ENCODE measurements around the gene ACAP1. TPM values are rescaled to one million over a fixed set of nuclear protein-coding genes. Genes with fewer than 3 reads are reported as not detected.
"Not testable (repeated sequence)": the region's sequence is repeated elsewhere in the genome, so short reads cannot be mapped to it uniquely, and the experiment has no call there.

The ACAP1 gene
- total RNA-seq, 2 donors from 2014 or later = 4.1 to 9.0 TPM

DNA sequence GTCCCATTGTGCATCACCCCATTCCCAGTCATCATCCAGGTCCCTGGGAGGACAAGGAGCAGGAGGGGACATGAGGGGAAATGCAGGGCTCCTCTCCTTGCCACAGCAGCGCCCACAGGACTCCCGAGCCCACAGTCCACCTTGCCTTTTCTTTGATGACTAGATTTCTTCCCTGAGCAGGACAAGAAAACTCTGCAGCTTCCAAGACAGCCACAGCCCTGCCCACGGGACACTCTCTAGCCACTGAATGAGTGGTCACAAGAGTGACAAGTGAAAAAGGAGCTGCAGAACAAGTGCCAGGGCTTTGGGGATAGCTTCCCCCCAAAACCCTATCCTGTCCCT is 11.9 kb upstream of the ACAP1 start:
- DNase-seq = no peak
- intact Hi-C loops (cut with DNase I, micrococcal nuclease) = no loop called here
- ATAC-seq = no peak

DNA sequence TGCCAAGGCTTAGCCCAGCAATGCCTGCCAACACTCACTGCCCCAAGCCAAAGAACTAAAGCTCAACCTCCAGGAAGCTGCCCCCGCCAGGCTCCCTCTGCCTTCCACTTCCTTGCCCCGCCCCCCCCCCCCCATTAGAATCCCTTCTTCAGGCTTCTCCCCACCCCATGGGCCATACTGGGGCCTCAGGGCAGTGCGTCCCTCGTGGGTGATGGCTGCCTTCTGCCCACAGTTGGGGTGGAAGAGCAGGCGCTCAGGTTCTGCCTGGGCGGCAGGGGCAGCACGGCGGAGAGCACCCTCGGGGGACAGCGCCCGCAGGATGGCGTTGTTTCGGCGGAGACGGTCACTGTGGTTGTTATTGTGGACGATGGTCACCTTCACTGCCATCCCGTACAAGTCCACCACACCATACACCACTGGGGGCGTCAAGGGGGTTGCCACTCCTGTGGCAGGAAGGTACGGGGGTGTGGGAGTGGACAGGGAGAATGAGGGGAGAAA is 11.2 kb upstream of the ACAP1 start:
- DNase-seq (no peak), ATAC-seq (no peak)
- intact Hi-C loops (cut with DNase I, micrococcal nuclease) = no loop called here

DNA sequence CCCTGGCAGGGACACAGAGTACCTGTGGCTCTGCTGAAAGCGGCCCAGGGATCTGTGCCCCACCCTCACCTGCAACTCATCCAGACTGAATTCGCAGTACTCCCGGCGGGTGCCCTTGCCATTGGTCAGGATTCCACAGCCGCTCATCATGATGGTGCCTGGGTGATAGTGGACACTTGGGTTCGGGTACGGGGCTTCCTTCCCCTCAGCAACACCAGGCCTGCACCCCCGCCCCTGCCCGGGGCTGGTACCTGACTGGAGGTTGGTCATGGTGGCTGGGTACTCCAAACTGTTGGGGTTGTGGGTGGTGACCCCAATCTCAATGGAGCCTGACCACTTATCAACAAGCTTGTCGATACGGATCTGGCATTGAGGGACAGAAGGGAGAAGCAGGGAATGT is 10.1 kb upstream of the ACAP1 start:
- no peak for DNase-seq
- intact Hi-C loops (cut with DNase I, micrococcal nuclease) = no loop called here
- no peak for ATAC-seq

DNA sequence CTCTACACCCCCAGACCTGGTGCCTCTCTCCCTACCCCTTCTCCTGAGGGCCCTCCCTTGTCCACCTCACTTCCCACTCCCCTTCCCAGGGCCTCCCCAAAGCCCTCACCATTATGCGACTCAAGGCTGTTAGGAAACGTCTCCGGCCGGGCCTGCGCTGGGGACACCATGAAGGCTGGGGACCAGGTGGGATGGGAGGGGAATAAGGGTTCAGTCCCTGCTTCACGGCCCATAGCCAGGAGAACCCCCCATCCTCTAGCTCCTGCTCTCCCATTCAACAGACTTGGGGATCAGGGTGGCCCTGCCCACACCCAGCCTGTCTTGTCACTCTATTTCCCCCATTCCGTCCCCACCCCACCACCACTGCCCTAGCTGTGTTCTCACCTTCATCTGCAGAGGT is 9.3 kb upstream of the ACAP1 start:
- ATAC-seq (no peak), DNase-seq (no peak)
- intact Hi-C loops (cut with DNase I, micrococcal nuclease) = no loop called here

DNA sequence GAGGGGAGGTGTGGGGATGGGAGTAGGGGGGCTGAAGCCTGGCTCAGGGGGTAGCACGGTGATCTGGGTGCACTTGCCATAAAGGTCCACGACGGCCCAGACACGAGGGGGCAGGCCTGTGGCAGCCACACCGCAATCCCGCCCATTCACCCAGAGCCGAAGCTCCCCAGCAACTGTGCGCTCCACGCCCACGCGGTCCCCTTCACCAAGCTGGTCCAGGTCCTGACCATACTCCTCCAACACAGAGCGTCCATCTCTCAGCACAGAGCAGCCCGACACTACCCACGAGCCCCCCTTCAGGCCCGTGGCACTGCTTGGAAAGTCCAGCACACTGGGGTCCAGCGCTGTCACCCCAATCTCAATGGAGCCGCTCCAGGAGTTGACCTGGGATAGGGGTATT is 8.8 kb upstream of the ACAP1 start:
- DNase-seq = no peak
- ATAC-seq = no peak
- intact Hi-C loops (cut with DNase I, micrococcal nuclease) = no loop called here

DNA sequence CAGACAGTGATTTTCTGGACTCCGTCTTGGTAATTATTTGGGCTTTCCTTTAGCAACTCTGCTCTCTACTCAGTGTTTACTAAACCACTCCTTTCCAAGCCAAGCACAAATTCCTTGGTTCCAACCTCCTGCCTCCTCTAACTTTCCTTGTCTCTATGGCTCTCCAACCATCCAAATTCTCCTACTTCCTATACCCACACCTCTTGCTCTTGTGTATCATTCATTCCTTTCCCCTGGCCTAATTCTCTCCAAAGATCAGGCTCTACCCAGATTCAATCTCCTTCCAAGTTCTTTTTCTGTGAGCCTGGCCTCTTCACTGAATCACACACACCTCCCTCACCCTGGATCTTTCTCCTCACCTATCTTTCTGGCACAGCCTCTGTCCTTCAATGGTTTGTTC is 8.3 kb upstream of the ACAP1 start:
- intact Hi-C loops (cut with DNase I, micrococcal nuclease) = no loop called here
- ATAC-seq (no peak), DNase-seq (no peak)

DNA sequence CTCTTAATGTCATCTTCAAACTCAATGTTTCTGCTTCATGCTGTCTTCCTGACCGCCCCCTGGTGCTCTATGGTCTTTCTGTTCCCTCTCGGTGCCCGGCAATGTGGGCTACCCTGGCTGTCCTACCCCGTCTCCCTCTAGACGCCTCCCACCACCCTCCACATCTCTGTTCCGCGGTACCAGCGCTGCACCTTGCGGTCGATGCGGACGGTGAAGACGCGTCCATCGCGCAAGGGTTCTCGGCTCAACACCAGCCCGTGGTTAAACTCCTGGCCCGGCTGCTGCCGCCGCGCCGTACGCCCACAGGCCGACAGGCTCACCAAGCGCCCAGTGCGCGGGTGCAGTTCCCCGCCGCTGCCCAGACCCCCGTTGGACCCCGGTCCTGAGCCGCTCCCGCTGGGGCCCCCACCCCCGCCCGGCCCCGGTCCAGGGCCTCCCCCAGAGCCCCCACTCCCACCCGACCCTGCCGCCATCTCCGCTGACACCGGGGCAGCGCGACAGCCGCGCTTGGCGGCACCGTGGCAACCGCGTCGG is 7.4 kb upstream of the ACAP1 start, which contains the start of gene NEURL4:
Gene NEURL4, minus strand, starts transcription at position 496 of the 534 bp plus-strand sequence. Its CDS starts 23 bp downstream, at position 473.
- intact Hi-C loops (cut with DNase I, micrococcal nuclease) = no loop called here
- ATAC-seq (peak; percentile 37), DNase-seq (no peak)

DNA sequence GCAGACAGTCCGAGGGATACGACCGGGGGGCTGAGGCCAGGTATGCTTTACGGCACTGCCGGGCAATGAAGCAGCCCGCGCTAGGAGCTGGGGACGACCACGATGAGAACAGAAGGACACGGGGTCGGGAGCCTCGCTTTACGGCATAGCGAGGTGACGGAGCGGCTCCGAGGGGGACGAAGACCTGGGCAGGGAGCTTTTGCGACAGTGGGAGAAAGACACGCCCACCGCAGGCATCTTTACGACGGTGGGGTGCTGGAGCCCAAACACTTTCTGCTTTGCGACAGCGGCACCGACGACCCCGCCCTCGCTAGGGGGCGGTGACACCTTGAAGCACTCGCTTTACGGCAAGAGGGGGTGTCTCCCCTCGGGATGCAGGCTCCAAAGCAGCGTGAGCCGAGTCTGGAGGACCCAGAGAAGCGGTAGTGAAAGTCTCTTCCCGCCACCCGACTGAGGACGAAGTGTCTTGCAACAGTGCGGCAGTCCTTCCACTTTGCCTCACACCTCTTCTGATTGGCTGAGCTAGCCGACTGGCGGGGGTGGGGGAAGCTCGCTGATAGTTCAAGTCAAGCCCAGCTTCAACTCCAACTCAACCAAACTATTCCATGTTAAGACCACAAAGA is 6.8 kb upstream of the ACAP1 start:
- intact Hi-C loops (cut with DNase I, micrococcal nuclease) = no loop called here
- DNase-seq (peak; percentile 98 to 100), ATAC-seq (peak; percentile 85)

DNA sequence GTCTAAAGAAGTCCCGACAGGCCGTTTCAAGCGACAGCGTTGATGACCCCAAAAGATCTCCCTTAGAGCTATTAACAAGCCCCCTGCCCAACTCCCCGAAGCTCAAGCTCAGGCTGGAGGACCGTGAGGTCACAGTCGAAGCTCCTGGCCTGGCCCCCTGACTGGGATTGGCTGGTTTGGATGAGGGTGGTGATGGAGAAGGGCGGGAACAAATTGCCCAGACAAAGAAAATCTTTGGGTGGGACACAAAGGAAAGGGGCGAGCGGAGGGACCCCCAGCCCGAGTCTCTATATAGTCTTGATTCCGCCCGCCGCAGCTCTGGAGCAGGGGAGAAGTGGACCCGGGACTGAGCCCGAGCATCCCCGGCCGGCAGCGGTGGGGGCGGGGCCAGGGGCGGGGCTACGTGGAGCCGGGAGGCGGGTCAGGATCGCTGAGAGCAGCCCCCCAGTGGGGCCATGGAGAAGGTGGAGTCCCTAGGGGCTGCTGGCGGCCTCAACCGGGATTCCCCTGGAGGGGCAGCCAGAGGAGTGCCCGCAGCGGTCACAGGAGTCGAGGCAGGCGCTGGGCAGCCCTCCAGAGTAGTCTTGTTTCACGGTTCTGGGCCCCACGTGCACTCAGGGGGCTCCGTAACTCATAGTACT is 6.2 kb upstream of the ACAP1 start:
- peak; percentile 79 to 86 for DNase-seq
- intact Hi-C loops (cut with DNase I, micrococcal nuclease) = no loop called here
- ATAC-seq = peak; percentile 63

DNA sequence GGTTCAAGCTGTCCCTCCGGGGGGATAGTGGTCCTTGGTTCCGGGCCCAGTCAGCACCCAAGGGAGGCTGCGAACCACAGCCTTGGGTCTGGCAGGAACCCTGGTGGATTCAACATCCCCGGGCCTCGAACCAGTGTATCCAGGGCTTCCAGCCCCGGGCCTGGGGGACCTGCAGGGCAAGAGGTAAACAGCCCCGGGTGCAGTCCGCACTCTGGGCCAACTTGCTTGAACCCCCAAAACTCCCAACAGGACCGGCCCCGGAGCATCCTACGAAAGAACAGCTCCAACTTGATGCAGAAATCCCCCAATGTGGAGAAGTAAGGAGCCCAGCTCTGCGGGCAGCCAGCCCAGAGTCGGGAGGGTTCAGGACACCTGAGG is 5.7 kb upstream of the ACAP1 start:
- intact Hi-C loops (cut with DNase I, micrococcal nuclease) = no loop called here
- DNase-seq = no peak
- ATAC-seq = no peak

DNA sequence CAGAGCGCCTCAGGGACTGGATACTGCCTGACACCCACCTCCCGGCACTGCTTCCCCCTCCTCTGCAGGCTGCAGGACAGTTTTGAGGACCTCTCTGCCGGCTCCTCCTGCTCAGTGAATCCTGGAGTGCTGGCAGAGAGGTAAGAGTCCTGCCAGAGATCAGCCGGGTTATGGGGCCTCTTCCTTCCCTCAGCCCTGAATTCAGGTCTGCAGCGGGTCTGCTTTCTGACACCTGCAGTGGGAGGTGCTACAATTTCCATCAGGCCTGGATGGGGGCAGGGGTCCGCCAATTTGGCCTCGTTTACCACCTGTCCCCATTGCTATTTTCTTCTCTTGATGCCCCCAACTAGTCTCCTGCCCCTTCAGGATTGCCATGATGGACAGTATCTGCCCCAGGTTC is 4.2 kb upstream of the ACAP1 start:
- ATAC-seq (no peak), DNase-seq (no peak)
- intact Hi-C loops (cut with DNase I, micrococcal nuclease) = no loop called here

DNA sequence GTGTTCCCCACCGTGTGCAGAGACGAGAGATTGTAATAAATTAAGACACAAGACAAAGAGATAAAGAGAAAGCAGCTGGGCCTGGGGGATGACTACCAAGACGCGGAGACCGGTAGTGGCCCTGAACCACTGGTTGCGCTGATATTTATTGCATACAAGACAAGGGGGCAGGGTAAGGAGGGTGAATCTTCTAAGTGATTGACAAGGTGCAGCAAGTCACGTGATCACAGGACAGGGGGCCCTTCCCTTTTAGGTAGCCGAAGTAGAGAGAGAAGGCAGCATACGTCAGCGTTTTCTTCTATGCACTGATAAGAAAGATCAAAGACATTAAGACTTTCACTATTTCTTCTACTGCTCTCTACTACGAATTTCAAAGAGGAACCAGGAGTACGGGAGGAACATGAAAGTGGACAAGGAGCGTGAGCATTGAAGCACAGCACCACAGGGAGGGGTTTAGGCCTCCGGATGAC is 3.7 kb upstream of the ACAP1 start:
- intact Hi-C loops (cut with DNase I, micrococcal nuclease); DNase-seq; ATAC-seq: not testable (repeated sequence)

DNA sequence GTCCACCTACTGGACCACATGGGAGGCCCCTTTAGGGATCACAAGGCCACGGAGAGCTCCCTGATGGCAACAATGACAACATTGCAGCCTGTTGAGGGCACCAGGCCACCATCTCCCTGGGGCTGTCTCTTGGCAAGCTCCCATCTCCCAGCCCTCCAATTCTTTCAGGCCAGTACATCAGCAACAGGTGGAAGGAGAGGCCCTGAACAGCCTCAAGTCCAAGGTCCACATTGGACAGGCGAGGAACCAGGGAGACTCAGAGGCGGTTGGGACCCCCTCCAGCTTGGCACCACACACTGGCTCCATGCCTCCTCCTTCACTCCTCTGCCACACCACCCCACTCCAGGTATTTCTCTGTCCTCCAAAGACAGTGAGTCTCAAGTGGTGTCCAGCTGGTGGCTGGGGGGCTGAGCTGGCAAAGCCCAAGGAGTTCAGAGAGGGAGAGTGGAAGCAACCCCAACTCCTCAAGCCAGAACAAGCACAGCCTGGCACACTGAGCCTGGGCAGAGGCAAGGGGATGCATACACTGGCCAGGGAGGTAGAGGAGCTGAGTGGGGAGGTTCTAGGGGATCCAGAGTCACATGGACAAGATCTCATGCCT is 1.3 kb upstream of the ACAP1 start:
- DNase-seq (no peak), ATAC-seq (no peak)
- intact Hi-C loops (cut with DNase I, micrococcal nuclease) = no loop called here

DNA sequence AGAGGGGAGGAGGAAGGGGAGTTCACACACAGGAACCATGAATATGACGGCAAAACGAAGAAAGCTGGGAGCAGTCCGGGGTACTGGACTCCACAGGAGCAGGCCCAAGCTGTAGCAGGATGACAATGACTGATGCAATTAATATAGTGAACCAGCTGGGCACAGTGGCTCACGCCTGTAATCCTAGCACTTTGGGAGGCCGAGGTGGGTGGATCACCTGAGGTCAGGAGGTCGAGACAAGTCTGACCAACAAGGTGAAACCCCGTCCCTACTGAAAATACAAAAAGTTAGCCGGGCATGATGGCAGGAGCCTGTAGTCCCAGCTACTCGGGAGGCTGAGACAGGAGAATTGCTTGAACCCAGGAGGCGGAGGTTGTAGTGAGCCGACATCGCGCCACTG is 564 bp upstream of the ACAP1 start:
- intact Hi-C loops (cut with DNase I, micrococcal nuclease); ATAC-seq; DNase-seq: not testable (repeated sequence)

DNA sequence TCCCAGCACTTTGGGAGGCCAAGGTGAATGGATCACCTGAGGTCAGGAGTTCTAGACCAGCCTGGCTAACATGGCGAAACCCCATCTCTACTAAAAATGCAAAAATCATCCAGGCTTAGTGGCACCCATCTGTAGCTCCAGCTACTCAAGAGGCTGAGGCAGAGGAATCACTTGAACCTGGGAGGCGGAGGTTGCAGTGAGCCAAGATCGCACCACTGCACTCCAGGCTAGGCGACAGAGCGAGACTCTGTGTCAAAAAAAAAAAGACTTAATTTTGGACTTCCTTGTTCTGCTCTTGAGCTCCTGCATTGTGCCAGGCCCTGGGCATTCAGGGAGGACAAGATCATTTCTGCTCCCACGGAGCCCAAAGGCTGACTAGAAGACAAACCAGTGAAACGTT is 1.3 kb downstream of the ACAP1 start:
- intact Hi-C loops (cut with DNase I, micrococcal nuclease); ATAC-seq; DNase-seq: not testable (repeated sequence)

DNA sequence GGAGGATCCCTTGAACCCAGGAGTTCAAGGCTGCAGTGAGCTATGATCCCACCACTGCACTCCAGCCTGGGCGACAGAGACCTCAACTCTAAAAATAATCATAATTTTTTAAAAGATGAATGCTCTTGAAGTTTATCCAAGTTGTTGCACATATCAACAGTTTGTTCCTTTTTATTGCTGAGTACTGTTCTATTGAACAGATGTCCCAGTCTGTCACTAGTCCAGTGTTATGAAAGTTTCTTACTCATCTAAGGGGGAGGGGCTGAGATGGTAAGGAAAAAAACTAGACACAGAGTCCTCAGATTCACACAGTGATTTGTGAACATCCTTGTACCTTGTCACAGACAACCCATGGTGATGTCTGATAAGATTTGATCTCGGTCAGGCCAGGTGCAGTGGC is 3.9 kb downstream of the ACAP1 start:
- ATAC-seq (no peak), DNase-seq (no peak)
- intact Hi-C loops (cut with DNase I, micrococcal nuclease) = no loop called here

DNA sequence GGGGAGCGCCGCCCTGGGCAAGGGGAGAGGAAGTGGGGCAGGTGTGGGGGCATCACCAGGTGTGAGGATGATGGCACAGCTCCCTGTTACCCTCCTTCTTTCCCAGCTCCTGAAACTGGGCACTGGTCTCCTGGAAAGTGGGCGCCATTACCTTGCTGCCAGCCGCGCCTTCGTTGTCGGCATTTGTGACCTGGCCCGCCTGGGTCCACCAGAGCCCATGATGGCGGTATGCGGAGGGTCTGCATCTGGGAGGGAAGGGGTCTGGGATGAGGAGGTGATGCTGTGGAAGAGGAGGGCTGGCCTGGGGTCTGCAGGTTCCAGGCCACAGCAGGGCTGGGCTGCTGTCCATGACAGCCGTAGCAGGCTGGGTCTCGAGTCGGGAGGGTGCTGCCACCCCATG is 5.5 kb downstream of the ACAP1 start:
- no peak for DNase-seq
- no peak for ATAC-seq
- intact Hi-C loops (cut with DNase I, micrococcal nuclease) = no loop called here

DNA sequence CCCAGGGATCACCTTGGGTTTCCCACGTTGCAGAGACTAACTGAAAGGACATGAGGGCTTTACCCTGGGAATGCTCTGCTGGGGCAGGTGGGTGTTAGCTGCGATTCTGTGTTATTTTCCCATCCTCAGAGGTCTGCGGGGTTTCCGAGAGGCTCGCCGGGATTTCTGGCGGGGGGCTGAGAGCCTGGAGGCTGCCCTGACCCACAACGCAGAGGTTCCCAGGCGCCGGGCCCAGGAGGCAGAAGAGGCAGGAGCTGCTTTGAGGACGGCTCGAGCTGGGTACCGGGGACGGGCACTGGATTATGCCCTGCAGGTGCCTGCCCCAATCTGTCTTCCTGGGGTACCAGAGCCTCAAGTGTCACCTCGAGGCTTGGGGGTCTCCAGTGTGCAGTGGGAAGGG is 6.9 kb downstream of the ACAP1 start:
- intact Hi-C loops (cut with DNase I, micrococcal nuclease) = no loop called here
- ATAC-seq = no peak
- DNase-seq = no peak

DNA sequence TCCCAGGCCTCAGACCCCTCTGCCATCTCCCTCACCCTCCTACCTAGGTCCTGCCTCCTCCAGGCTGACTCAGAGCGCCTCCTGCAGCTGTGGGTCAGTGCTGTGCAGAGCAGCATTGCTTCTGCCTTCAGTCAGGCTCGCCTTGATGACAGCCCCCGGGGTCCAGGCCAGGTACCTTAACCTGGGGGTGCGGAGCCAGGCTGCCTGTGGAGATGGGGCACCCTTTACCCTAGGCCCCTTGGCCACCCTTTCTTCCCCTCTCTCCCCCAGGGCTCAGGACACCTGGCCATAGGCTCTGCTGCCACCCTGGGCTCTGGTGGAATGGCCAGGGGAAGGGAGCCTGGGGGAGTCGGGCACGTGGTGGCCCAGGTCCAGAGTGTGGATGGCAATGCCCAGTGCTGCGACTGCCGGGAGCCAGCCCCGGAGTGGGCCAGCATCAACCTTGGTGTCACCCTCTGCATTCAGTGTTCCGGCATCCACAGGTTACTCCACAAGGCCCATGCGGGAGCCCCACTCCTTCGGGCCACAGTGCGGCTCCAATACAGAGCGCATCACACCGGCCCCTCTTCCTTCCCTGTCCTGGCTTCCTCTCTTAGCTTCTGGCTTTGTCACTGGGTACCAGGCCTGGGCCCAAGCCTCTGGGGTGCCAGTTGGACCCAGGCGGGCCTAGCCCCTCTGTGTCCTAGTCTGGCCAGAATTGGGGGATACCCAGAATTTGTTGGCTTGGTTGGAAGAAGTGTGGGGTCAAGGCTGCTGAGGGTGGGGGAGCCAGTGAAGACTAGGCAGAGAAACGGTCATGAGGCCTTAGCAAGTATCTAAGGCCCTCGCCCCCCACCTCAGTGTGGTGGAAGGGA is 10.7 kb downstream of the ACAP1 start:
- ATAC-seq = no peak
- no peak for DNase-seq
- intact Hi-C loops (cut with DNase I, micrococcal nuclease) = no loop called here
